ENCODE measurements around the gene CADM1.

Gene CADM1

DNA sequence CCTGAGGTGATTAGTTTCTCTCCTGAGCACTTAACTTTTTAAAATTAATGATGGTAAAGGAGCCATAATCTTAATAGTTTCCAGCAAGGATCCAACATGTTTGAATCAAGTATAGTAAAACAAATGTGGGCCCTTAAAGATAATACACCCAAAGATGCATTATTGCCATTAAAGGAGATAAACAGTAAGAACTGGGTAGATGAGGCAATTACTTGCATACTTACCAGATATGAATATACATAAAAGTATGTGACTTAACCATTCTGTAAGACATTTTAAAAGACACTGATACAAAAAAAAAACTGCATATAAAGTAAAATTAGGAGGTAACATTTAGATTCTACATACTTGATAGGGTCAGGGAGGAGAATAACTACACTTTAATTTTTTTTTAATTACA, 48.2 kb downstream of the CADM1 start:
- Histone ChIP-seq H3K4ac (ENCODE audit: low read length) (no peak overlapping the region), H3K4me3 (ENCODE audit: low read length in 2 of 2) (no peak overlapping the region), H2BK120ac (ENCODE audit: low read depth, low read length) (no peak overlapping the region), H3K23ac (ENCODE audit: low read depth, low read length, poor library complexity) (no peak overlapping the region), H2BK15ac (ENCODE audit: low read length) (no peak overlapping the region), H2AK5ac (ENCODE audit: low read depth, low read length) (no peak overlapping the region), H3K27me3 (ENCODE audit: control insufficient read depth in 3 of 3, insufficient read depth in 3 of 3, low read depth in 1 of 3, low read length in 3 of 3) (no peaks in the 10 kb centered on the region), H3K4me2 (ENCODE audit: insufficient read depth, low read length, poor library complexity, severe bottlenecking) (no peak overlapping the region), H3K9ac (ENCODE audit: low read depth, low read length, poor library complexity) (no peak overlapping the region), H3K79me1 (ENCODE audit: low read depth, low read length) (no peaks in the 10 kb centered on the region), H2BK12ac (ENCODE audit: low read length) (no peak overlapping the region), H2BK5ac (ENCODE audit: low read length) (no peak overlapping the region), H3K36me3 (replicated peaks in 1 of 2; ENCODE audit: control insufficient read depth in 2 of 2, insufficient read depth in 2 of 2, low read length in 2 of 2) (no peaks in the 10 kb centered on the region), H3K4me1 (ENCODE audit: control insufficient read depth in 2 of 2, insufficient read depth in 1 of 2, low read depth in 1 of 2, low read length in 2 of 2) (peaks cover 0 to 5% of the 10 kb centered on the region in 2 donors), H4K91ac (ENCODE audit: low read depth, low read length, poor library complexity) (no peak overlapping the region), H2AFZ (ENCODE audit: low read length) (no peak overlapping the region), H3K9me3 (replicated peaks in 1 of 2; ENCODE audit: control insufficient read depth in 2 of 2, insufficient read depth in 1 of 2, low read depth in 1 of 2, low read length in 2 of 2) (no peaks in the 10 kb centered on the region), H3K18ac (ENCODE audit: low read length) (no peak overlapping the region), H3K14ac (ENCODE audit: low read length) (no peak overlapping the region), H4K8ac (ENCODE audit: low read depth, low read length) (no peak overlapping the region), H3K27ac (replicated peaks; ENCODE audit: low read length) (no peak overlapping the region)
- DNase-seq (ENCODE audit: low spot score) = no peak

DNA sequence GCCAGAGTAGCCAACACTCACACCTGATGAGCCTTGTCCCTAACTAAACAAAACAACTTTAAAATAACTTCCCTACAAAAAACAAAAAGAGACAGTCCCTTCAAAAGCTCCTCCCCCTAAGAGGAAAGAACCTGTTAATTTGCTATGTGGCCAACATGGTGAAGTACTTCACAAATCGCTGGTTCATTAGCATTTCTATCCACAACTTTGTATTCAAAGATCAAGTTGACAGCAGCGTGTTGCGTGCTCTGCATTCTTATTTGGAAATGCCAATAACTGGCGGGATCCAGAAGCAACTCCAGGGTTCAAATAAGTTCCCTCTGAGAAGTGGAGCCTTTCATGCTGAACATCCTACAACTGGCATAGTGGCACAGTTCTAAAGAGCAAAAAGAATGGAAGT, 48.6 kb downstream of the CADM1 start:
- H4K91ac ChIP-seq (ENCODE audit: low read depth, low read length, poor library complexity) = no peak overlapping the region
- H2BK5ac ChIP-seq (ENCODE audit: low read length) = no peak overlapping the region
- WGBS, 2 donors (ENCODE audit: extremely low coverage in 2 of 2, insufficient read length in 2 of 2, insufficient replicate concordance in 1 of 2) = no CpG with 5 or more reads among the region's 4 CpGs

DNA sequence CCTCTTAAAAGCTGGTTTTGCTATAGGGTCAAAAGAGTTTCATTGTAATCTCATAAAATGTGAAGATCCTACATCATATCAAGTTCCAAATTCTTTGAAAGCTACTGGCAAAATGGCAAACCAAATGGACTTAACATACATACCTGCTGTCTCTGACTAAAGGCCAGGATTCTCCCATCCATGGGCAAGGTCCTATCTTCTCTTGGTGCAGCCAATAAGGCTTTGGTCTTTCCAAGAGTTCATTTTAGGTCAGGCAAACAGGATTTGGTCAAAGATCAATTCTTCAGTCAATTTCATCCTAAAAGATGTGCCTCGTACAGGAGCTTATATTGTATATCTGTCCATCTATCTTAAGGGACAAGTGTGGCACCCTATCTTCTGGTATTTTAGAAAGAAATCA, 49.7 kb downstream of the CADM1 start:
- Histone ChIP-seq H3K4ac (ENCODE audit: low read length) (no peak overlapping the region), H4K91ac (ENCODE audit: low read depth, low read length, poor library complexity) (no peak overlapping the region), H3K27ac (replicated peaks; ENCODE audit: low read length) (no peak overlapping the region), H3K4me1 (ENCODE audit: control insufficient read depth in 2 of 2, insufficient read depth in 1 of 2, low read depth in 1 of 2, low read length in 2 of 2) (peaks cover 0 to 3% of the 10 kb centered on the region in 2 donors), H3K9me3 (replicated peaks in 1 of 2; ENCODE audit: control insufficient read depth in 2 of 2, insufficient read depth in 1 of 2, low read depth in 1 of 2, low read length in 2 of 2) (no peaks in the 10 kb centered on the region), H4K8ac (ENCODE audit: low read depth, low read length) (no peak overlapping the region), H3K14ac (ENCODE audit: low read length) (no peak overlapping the region), H3K9ac (ENCODE audit: low read depth, low read length, poor library complexity) (no peak overlapping the region), H3K27me3 (ENCODE audit: control insufficient read depth in 3 of 3, insufficient read depth in 3 of 3, low read depth in 1 of 3, low read length in 3 of 3) (no peaks in the 10 kb centered on the region), H3K23ac (ENCODE audit: low read depth, low read length, poor library complexity) (no peak overlapping the region), H2BK5ac (ENCODE audit: low read length) (no peak overlapping the region), H2AK5ac (ENCODE audit: low read depth, low read length) (no peak overlapping the region), H2AFZ (ENCODE audit: low read length) (no peak overlapping the region), H2BK12ac (ENCODE audit: low read length) (no peak overlapping the region), H2BK15ac (ENCODE audit: low read length) (no peak overlapping the region), H2BK120ac (ENCODE audit: low read depth, low read length) (no peak overlapping the region), H3K79me1 (ENCODE audit: low read depth, low read length) (no peaks in the 10 kb centered on the region), H3K4me3 (ENCODE audit: low read length in 2 of 2) (no peak overlapping the region), H3K18ac (ENCODE audit: low read length) (no peak overlapping the region), H3K36me3 (replicated peaks in 1 of 2; ENCODE audit: control insufficient read depth in 2 of 2, insufficient read depth in 2 of 2, low read length in 2 of 2) (no peaks in the 10 kb centered on the region), H3K4me2 (ENCODE audit: insufficient read depth, low read length, poor library complexity, severe bottlenecking) (no peak overlapping the region)
- no peak for DNase-seq (ENCODE audit: low spot score)
- no CpG with 5 or more reads among the region's 1 CpG for WGBS, 2 donors (ENCODE audit: extremely low coverage in 2 of 2, insufficient read length in 2 of 2, insufficient replicate concordance in 1 of 2)

More for the DNA sequence above, 48.6 kb downstream of the CADM1 start:
- Histone ChIP-seq H4K8ac (ENCODE audit: low read depth, low read length) (no peak overlapping the region), H3K14ac (ENCODE audit: low read length) (no peak overlapping the region), H2BK120ac (ENCODE audit: low read depth, low read length) (no peak overlapping the region), H3K4ac (ENCODE audit: low read length) (no peak overlapping the region), H3K18ac (ENCODE audit: low read length) (no peak overlapping the region), H3K4me3 (ENCODE audit: low read length in 2 of 2) (no peak overlapping the region), H3K9me3 (replicated peaks in 1 of 2; ENCODE audit: control insufficient read depth in 2 of 2, insufficient read depth in 1 of 2, low read depth in 1 of 2, low read length in 2 of 2) (no peaks in the 10 kb centered on the region), H2AK5ac (ENCODE audit: low read depth, low read length) (no peak overlapping the region), H3K36me3 (replicated peaks in 1 of 2; ENCODE audit: control insufficient read depth in 2 of 2, insufficient read depth in 2 of 2, low read length in 2 of 2) (no peaks in the 10 kb centered on the region), H3K4me2 (ENCODE audit: insufficient read depth, low read length, poor library complexity, severe bottlenecking) (no peak overlapping the region), H2BK15ac (ENCODE audit: low read length) (no peak overlapping the region), H3K4me1 (ENCODE audit: control insufficient read depth in 2 of 2, insufficient read depth in 1 of 2, low read depth in 1 of 2, low read length in 2 of 2) (peaks cover 0 to 5% of the 10 kb centered on the region in 2 donors), H3K79me1 (ENCODE audit: low read depth, low read length) (no peaks in the 10 kb centered on the region), H2AFZ (ENCODE audit: low read length) (no peak overlapping the region), H3K23ac (ENCODE audit: low read depth, low read length, poor library complexity) (no peak overlapping the region), H3K9ac (ENCODE audit: low read depth, low read length, poor library complexity) (no peak overlapping the region), H3K27ac (replicated peaks; ENCODE audit: low read length) (no peak overlapping the region), H3K27me3 (ENCODE audit: control insufficient read depth in 3 of 3, insufficient read depth in 3 of 3, low read depth in 1 of 3, low read length in 3 of 3) (no peaks in the 10 kb centered on the region), H2BK12ac (ENCODE audit: low read length) (no peak overlapping the region)
- no peak for DNase-seq (ENCODE audit: low spot score)

DNA sequence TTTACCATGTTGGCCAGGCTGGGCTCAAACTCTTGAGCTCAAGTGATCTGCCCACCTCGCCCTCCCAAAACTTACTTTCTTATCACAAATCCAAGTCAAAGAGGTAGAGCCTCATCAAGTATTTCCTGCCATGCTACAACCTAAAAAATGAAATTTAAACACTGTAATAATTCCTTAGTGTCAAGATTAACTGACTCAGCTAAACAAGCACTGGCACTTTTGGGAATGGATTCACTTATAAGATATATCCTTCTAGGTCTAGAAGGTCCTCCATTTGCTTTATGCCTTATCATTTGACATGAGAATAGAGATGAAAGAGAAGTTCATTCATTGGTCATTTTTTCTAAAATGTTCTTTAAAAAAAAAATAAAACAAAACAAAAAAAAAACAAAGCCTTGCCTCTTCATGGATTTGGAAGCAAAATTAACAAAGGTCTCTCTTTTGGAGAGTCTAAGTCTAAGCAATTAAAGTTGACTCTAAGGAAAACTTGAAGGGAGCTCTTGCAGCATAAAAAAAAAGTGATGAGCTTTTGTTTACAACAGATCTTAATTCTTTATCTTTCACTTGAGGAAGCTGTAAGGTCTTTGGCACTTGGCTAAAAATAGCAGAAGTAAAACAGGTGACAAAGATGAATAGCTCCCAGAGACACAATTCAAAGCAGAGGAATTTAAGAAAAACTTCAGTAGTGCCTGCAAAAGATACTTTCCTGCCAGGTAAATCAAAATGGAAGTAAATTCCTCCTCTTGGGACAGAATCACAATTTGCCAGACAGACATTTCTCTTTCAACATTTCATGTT, 50.3 kb downstream of the CADM1 start:
- Histone ChIP-seq H2BK15ac (ENCODE audit: low read length) (no peak overlapping the region), H3K27ac (replicated peaks; ENCODE audit: low read length) (no peak overlapping the region), H3K36me3 (replicated peaks in 1 of 2; ENCODE audit: control insufficient read depth in 2 of 2, insufficient read depth in 2 of 2, low read length in 2 of 2) (no peaks in the 10 kb centered on the region), H3K4ac (ENCODE audit: low read length) (no peak overlapping the region), H4K91ac (ENCODE audit: low read depth, low read length, poor library complexity) (no peak overlapping the region), H3K79me1 (ENCODE audit: low read depth, low read length) (no peaks in the 10 kb centered on the region), H2BK120ac (ENCODE audit: low read depth, low read length) (no peak overlapping the region), H4K8ac (ENCODE audit: low read depth, low read length) (no peak overlapping the region), H2AK5ac (ENCODE audit: low read depth, low read length) (no peak overlapping the region), H3K4me1 (ENCODE audit: control insufficient read depth in 2 of 2, insufficient read depth in 1 of 2, low read depth in 1 of 2, low read length in 2 of 2) (peaks cover 0 to 3% of the 10 kb centered on the region in 2 donors), H3K18ac (ENCODE audit: low read length) (no peak overlapping the region), H2BK5ac (ENCODE audit: low read length) (no peak overlapping the region), H2AFZ (ENCODE audit: low read length) (no peak overlapping the region), H3K23ac (ENCODE audit: low read depth, low read length, poor library complexity) (no peak overlapping the region), H3K27me3 (ENCODE audit: control insufficient read depth in 3 of 3, insufficient read depth in 3 of 3, low read depth in 1 of 3, low read length in 3 of 3) (no peaks in the 10 kb centered on the region), H3K14ac (ENCODE audit: low read length) (no peak overlapping the region), H3K9ac (ENCODE audit: low read depth, low read length, poor library complexity) (no peak overlapping the region), H2BK12ac (ENCODE audit: low read length) (no peak overlapping the region), H3K4me3 (ENCODE audit: low read length in 2 of 2) (no peak overlapping the region), H3K4me2 (ENCODE audit: insufficient read depth, low read length, poor library complexity, severe bottlenecking) (no peak overlapping the region), H3K9me3 (replicated peaks in 1 of 2; ENCODE audit: control insufficient read depth in 2 of 2, insufficient read depth in 1 of 2, low read depth in 1 of 2, low read length in 2 of 2) (no peaks in the 10 kb centered on the region)
- DNase-seq (ENCODE audit: low spot score) = no peak
- no CpG with 5 or more reads among the region's 1 CpG for WGBS, 2 donors (ENCODE audit: extremely low coverage in 2 of 2, insufficient read length in 2 of 2, insufficient replicate concordance in 1 of 2)

Measured in neuronal stem cell (in vitro differentiated cells).